GM23248 (cell line): ENCODE data around the gene PPFIA3. TPM values are rescaled to one million over a fixed set of nuclear protein-coding genes. Genes with fewer than 3 reads are reported as not detected.

Source experiments
- DNase-seq: peaks from one replicate; pipeline ENCODE4 v3.0.0-alpha.2; 2015
- H2AFZ ChIP-seq: fragments of 200-600 bp; sonication (generic); 2 replicates; pipeline ENCODE4 v1.6.1; 2016; ENCODE audit warnings: antibody characterized with exemption
- H3F3A ChIP-seq: fragments of 200-600 bp; sonication (generic); 2 replicates; pipeline ENCODE4 v1.6.1; 2016; ENCODE audit warnings: mild to moderate bottlenecking, antibody characterized with exemption, mixed run types; ENCODE audit not compliant: insufficient read depth
- H3K27ac ChIP-seq: fragments of 200-600 bp; sonication (generic); 2 replicates; pipeline ENCODE4 v1.5.1; 2016; ENCODE audit warnings: mild to moderate bottlenecking
- H3K27me3 ChIP-seq: fragments of 200-600 bp; sonication (generic); replicated peaks from 2 replicates; pipeline ENCODE4 v1.6.1; 2016; ENCODE audit warnings: mild to moderate bottlenecking; ENCODE audit not compliant: insufficient read depth
- H3K36me3 ChIP-seq: fragments of 200-600 bp; sonication (generic); 2 replicates; pipeline ENCODE4 v1.6.1; 2016; ENCODE audit warnings: low read depth, mild to moderate bottlenecking
- H3K4me1 ChIP-seq: fragments of 200-600 bp; sonication (generic); 2 replicates; pipeline ENCODE4 v1.6.1; 2016; ENCODE audit warnings: mild to moderate bottlenecking; ENCODE audit not compliant: insufficient read depth
- H3K4me2 ChIP-seq: fragments of 200-600 bp; sonication (generic); one replicate; pipeline ENCODE4 v1.6.1; 2016; ENCODE audit warnings: mild to moderate bottlenecking; ENCODE audit not compliant: unreplicated experiment
- H3K4me3 ChIP-seq: fragments of 200-600 bp; sonication (generic); 2 replicates; pipeline ENCODE4 v1.5.1; 2016; ENCODE audit warnings: mild to moderate bottlenecking
- H3K79me2 ChIP-seq: fragments of 200-600 bp; sonication (generic); 2 replicates; pipeline ENCODE4 v1.6.1; 2016; ENCODE audit warnings: mild to moderate bottlenecking; ENCODE audit not compliant: insufficient read depth
- H3K9ac ChIP-seq: fragments of 200-600 bp; sonication (generic); 2 replicates; pipeline ENCODE4 v1.6.1; 2016; ENCODE audit warnings: mild to moderate bottlenecking
- H3K9me2 ChIP-seq: fragments of 200-600 bp; sonication (generic); 2 replicates; pipeline ENCODE4 v1.6.1; 2016; ENCODE audit warnings: mixed run types, mild to moderate bottlenecking, moderate library complexity; ENCODE audit not compliant: insufficient read depth
- H3K9me3 ChIP-seq: fragments of 200-600 bp; sonication (generic); one replicate; pipeline ENCODE4 v1.6.1; 2017; ENCODE audit warnings: low read depth
- H4K20me1 ChIP-seq: fragments of 200-600 bp; sonication (generic); 2 replicates; pipeline ENCODE4 v1.6.0; 2016; ENCODE audit not compliant: insufficient read depth
- EZH2 ChIP-seq: fragments of 200-600 bp; sonication (generic); IDR thresholded peaks from 2 replicates; pipeline ENCODE4 v1.6.1; 2018; ENCODE audit warnings: antibody characterized with exemption, mild to moderate bottlenecking; ENCODE audit not compliant: insufficient read depth, poor library complexity, severe bottlenecking
- EZH2phosphoT487 ChIP-seq: fragments of 200-600 bp; sonication (generic); IDR thresholded peaks from 2 replicates; pipeline ENCODE4 v1.6.1; 2018; ENCODE audit warnings: antibody characterized with exemption, moderate library complexity, mild to moderate bottlenecking, low read depth; ENCODE audit not compliant: insufficient read depth
- WGBS, 2 experiments: methylation state at CpG; one replicate each; pipeline ENCODE4 v1.1.6; 2015 to 2017; ENCODE audit warnings: low lambda C conversion rate in 2 of 2, low coverage in 1 of 2; ENCODE audit errors: missing lambda C conversion rate in 2 of 2; 5-methylcytosine and 5-hydroxymethylcytosine counted together
- in situ Hi-C: fragments of 300-500 bp; cut with MboI; formaldehyde crosslinking; loops from 2 replicates; pipeline ENCODE4 v1.15.0; 2020
- polyA plus RNA-seq: library from polyadenylated mRNA; unstranded; fragments of >200 nt; fragmentation: Nextera tagmentation; extraction: Ambion mirVana; gene quantifications from 2 replicates; pipeline ENCODE4 v1.2.1, GENCODE V29; 2016
- total RNA-seq: library from RNA; depleted of rRNA; stranded (reverse); fragments of >200 nt; shearing (Covaris generic); gene quantifications from 2 replicates; pipeline ENCODE4 v1.2.3, GENCODE V29; 2014

The PPFIA3 gene
- total and polyA plus RNA-seq, 2 experiments from 2014 or later = 1.2 to 2.4 TPM

DNA sequence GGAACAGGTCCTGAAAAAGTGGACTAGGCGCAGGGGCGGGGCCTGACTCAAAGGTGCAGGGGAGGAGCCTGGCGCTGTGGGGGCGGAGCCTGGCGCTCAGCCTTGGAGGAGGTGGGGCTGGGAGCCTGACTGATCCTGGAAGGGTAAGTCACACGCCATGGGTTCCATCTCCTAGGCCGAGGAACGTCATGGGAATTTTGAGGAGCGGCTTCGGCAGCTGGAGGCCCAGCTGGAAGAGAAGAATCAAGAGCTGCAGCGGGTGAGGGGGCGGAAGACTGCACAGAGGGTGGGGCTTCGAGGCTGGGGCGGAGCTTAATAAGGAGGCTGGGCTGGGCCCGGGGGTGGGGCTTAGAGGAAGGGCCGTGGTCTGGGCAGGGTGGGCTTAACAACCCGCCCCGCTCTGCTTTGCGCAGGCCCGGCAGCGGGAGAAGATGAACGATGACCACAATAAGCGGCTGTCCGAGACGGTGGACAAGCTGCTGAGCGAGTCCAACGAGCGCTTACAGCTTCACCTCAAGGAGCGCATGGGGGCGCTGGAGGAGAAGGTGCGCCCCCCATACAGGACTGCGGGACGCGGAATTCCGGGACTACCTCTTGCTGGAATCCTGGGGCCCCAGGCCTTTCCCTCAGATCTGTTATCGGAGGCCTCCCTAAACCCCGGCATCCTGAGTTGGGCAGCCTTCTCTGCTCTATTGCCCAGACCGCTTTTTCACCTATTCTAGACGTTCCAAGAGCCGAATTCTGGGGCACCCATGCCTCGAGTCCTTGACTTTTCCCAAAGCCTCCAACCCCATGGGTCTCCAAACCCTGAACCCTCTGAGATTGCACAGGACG, 14.5 kb downstream of the PPFIA3 start:
- TF ChIP-seq EZH2phosphoT487 (no peak), EZH2 (no peak)
- WGBS, 2 experiments = 59 to 66% methylated on average over 38 to 42 of the region's 42 CpGs
- peak; percentile 33 for DNase-seq
- in situ Hi-C loops = no loop called here
- H2AFZ ChIP-seq = no peak overlapping the region
- H3K27me3 ChIP-seq = no peaks in the 10 kb centered on the region
- no peaks in the 10 kb centered on the region for H3K9me2 ChIP-seq
- H3K79me2 ChIP-seq = no peaks in the 10 kb centered on the region
- 0 out of 2 replicates have a peak, but pooled peaks cover under 1% of the 10 kb centered on the region for H3F3A ChIP-seq
- H3K4me1 ChIP-seq = no peaks in the 10 kb centered on the region
- H3K36me3 ChIP-seq = no peaks in the 10 kb centered on the region
- H3K9me3 ChIP-seq = no peaks in the 10 kb centered on the region
- no peak overlapping the region for H3K4me3 ChIP-seq
- H3K27ac ChIP-seq = no peak overlapping the region
- H4K20me1 ChIP-seq = no peaks in the 10 kb centered on the region
- H3K9ac ChIP-seq = no peak overlapping the region
- H3K4me2 ChIP-seq = no peak overlapping the region

DNA sequence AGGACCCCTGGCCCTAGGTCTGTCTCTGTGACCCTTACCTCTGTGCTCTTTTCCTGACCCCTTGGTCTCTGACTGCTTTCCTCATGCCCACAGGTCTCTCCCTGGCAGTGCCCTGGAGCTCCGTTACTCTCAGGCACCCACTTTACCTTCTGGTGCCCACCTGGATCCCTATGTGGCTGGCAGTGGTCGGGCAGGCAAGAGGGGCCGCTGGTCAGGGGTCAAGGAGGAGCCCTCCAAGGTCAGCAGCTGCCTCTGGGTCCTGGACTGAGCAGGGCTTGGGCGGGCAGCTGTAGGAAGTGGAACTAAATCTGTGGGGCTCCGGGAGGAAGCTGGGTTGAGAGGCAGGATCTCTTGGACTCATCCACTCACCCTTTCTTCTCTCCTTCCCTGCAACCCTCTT, 16.3 kb downstream of the PPFIA3 start:
- in situ Hi-C loops = no loop called here
- DNase-seq = no peak
- Histone ChIP-seq H3K4me3 (no peak overlapping the region), H4K20me1 (no peaks in the 10 kb centered on the region), H3K4me1 (no peaks in the 10 kb centered on the region), H3K4me2 (no peak overlapping the region), H2AFZ (no peak overlapping the region), H3K27me3 (no peaks in the 10 kb centered on the region), H3K9ac (no peak overlapping the region), H3K79me2 (no peaks in the 10 kb centered on the region), H3K36me3 (no peaks in the 10 kb centered on the region), H3F3A (no peaks in the 10 kb centered on the region), H3K27ac (no peak overlapping the region), H3K9me3 (no peaks in the 10 kb centered on the region), H3K9me2 (no peaks in the 10 kb centered on the region)
- 80 to 84% methylated on average over 5 of the region's 5 CpGs for whole genome bisulfite sequencing, 2 experiments
- TF ChIP-seq EZH2 (no peak), EZH2phosphoT487 (no peak)

DNA sequence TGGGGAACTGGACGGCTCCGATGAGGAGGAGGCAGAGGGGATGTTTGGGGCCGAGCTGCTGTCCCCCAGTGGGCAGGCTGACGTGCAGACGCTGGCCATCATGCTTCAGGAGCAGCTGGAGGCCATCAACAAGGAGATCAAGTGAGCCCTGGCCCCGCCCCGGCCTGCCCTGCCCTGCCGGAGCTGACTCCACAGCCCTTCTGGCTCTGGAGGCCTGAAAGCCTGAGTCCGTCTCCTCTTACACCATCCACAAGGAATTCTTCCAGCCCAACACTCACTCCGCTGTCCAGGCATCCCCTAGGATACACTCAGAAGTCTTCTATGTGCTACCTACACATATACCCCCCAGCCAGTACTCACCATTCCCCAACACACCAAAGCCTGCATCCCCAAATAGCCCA, 17.4 kb downstream of the PPFIA3 start:
- no peaks in the 10 kb centered on the region for H4K20me1 ChIP-seq
- H3K9ac ChIP-seq = no peak overlapping the region
- H3K27ac ChIP-seq = no peak overlapping the region
- in situ Hi-C loops = no loop called here
- no peaks in the 10 kb centered on the region for H3K4me1 ChIP-seq
- 68 to 71% methylated on average over 10 of the region's 10 CpGs for WGBS, 2 experiments
- H3K79me2 ChIP-seq = no peaks in the 10 kb centered on the region
- no peaks in the 10 kb centered on the region for H3K36me3 ChIP-seq
- no peaks in the 10 kb centered on the region for H3K27me3 ChIP-seq
- H3K4me3 ChIP-seq = no peak overlapping the region
- TF ChIP-seq EZH2phosphoT487 (no peak), EZH2 (no peak)
- DNase-seq = no peak
- H3K9me2 ChIP-seq = no peaks in the 10 kb centered on the region
- no peak overlapping the region for H2AFZ ChIP-seq
- no peaks in the 10 kb centered on the region for H3K9me3 ChIP-seq
- H3F3A ChIP-seq = no peaks in the 10 kb centered on the region
- no peak overlapping the region for H3K4me2 ChIP-seq

DNA sequence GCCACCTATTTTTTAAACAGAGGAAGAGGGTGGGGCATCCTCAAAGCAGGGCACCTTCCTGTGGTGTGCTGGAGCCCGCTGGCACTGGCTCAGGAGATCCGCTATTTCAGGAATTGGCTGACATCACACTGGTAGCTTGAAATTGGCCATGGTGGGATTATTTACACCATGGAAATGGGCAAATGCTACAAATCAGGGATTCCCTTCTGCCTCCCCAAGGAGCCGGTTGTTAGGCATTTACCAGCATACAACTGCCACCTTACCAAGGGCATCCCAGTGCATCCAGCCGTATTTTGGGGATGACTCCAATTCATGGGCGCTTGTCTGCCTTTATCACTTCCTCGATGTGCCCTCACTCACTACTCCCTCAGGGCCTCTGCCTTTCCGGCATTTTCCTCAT, 21.6 kb downstream of the PPFIA3 start:
- no peak for TF ChIP-seq EZH2phosphoT487
- no peak for TF ChIP-seq EZH2
- no peaks in the 10 kb centered on the region for H3F3A ChIP-seq
- WGBS, 2 experiments = 85 to 86% methylated on average over 7 of the region's 7 CpGs
- H3K79me2 ChIP-seq = no peaks in the 10 kb centered on the region
- no peaks in the 10 kb centered on the region for H3K9me3 ChIP-seq
- H3K9me2 ChIP-seq = no peaks in the 10 kb centered on the region
- DNase-seq = no peak
- H2AFZ ChIP-seq = no peak overlapping the region
- H4K20me1 ChIP-seq = no peaks in the 10 kb centered on the region
- peaks cover 4% of the 10 kb centered on the region; the same call in 1 of the 2 replicates for H3K4me1 ChIP-seq
- in situ Hi-C loops = no loop called here
- H3K27me3 ChIP-seq = no peaks in the 10 kb centered on the region
- H3K4me3 ChIP-seq = no peak overlapping the region
- no peak overlapping the region for H3K27ac ChIP-seq
- no peak overlapping the region for H3K4me2 ChIP-seq
- H3K9ac ChIP-seq = no peak overlapping the region
- no peaks in the 10 kb centered on the region for H3K36me3 ChIP-seq
